Stimulated activated CD4-positive, alpha-beta T cell treated with anti-CD3 and anti-CD28 coated beads, Interleukin-12 subunit alpha, Interleukin-12 subunit beta, amount 100 ng/mL, for 24 hours (primary cell): ENCODE data around the gene TTC34.

Source experiments
- DNase-seq, 2 experiments: peaks; one replicate each; pipeline ENCODE4 v3.0.0-alpha.2; 2020; ENCODE audit warnings: low read depth in 2 of 2

The TTC34 gene

GRCh38 chr1:2801535-2802291 lies at the start of gene TTC34:
TSS of gene TTC34 (minus strand) at chr1:2801693. CDS start at chr1:2800827, 866 bp downstream.
- peak; percentile 8 to 29 for DNase-seq

DNA sequence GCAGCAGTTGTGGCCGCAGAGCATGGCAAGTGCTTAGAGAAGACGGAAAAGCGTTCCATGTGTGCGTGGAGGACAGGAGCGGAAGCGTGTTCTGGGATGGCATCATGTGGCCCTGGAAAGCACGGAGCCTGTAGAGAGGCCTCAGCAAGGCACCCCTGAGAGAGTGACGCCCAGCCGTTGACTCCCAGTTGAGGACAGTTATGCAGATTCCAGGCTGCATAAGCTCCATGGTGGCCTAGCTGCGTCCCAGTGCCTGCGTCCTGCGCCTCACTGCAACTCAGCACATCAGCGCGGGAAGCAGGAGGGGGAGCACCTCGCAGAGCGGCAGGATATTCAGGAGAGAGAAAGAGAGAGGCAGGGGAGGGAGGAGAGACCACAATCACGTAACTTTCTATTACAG lies 49.0 kb upstream of the TTC34 start:
- no peak for DNase-seq

- DNase-seq, result no peak
These were observed 46.6 kb upstream of the TTC34 start for GRCh38 chr1:2848006-2848670.

- no peak for DNase-seq
These were observed 45.8 kb upstream of the TTC34 start for GRCh38 chr1:2847086-2847985.

- no peak for DNase-seq
These were observed 44.4 kb upstream of the TTC34 start for GRCh38 chr1:2845869-2846268.

DNA sequence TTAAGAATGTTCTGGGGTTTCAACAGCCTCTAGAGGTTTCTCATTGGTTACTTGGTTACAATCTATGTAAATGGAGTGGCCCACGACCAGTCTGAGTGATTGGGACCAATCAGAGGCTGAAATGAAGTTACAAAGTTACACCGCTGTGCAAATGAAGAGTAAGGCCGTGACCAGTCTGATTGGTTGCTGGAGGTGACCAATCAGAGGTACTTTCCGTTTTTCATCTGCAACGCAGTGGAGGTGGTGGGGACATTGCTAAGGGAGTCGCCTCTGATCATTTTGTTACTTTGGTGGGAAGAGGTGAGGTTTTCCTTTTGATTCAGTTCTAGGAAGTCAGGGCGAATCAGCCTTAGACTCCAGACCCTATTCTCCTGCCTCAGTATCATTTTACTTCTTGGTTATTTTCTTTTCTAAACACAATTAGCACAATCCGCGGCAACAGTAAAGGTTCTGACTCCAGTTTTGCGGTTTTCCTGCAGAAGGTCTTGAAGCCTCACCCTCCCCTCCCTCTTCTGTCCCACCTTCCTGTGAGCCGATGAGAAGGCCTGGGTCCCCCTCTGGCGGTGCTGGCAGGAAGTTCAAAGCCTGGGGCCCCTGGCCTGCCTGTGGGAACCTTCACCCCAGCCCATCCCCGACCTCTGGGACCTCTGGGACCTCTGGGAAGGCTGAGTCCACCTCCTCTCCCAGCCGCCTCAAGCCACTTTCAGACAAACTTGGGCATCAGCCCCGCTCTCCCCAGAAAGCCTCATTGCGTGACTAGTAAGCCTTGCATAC lies 38.7 kb upstream of the TTC34 start:
- peak; percentile 26 to 39 for DNase-seq

- no peak for DNase-seq
These were observed 36.3 kb upstream of the TTC34 start for GRCh38 chr1:2837823-2838222.

- DNase-seq, result no peak
These were observed 35.8 kb upstream of the TTC34 start for GRCh38 chr1:2837316-2837715.

DNA sequence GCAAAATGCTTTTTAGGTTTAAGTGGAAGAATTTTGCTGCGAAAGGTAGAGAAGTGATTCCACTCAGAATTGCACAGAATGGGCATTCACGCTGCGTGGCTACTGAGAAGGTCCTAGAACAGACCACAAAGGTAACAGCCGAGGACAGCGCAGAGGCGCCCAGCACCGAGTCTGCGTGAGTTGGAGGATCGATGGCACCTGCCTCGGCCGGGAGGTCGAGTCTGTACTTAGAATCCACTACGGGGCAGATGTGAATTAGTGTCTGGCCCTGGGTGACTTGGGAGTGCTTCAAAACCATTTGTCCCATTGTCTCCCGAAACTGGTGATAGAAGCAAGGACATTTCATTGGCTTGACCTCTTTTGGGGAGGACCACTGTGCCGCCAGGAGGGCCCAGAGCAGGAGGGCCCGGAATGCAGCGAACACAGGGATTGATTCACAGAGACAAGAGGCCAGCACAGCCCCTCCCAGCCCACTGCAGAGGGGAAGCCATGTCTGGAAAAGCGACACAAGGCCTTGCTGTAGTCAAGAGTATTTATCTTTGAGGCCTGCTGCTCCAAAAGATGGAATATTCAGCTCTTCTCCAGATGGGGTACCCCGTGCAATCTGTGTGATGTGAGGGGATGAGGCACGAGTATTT lies 35.0 kb upstream of the TTC34 start:
- no peak for DNase-seq

- no peak for DNase-seq
These were observed 34.2 kb upstream of the TTC34 start for GRCh38 chr1:2835650-2836159.

- DNase-seq, result no peak
These were observed 33.5 kb upstream of the TTC34 start for GRCh38 chr1:2834741-2835564.

DNA sequence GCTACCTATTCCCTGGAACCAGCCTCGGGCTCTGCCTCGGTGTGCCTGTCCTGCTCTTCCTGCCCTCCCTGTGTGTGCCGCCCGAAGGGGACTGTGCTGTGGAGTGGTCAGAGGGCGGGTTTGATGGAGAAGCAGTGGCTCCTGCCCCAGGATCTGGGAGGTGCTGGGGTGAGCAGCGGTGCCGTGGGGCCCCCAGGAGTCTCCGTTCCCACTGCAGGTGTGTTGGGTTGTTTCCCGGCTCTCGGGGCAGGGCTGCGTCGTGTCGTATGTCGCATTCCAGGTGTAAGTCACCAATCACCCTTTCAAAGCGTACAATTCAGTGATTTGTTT lies 32.6 kb upstream of the TTC34 start:
- DNase-seq, result no peak

- DNase-seq, result no peak
These were observed 32.1 kb upstream of the TTC34 start for GRCh38 chr1:2833454-2834145.

GRCh38 chr1:2832506-2833453 lies 31.3 kb upstream of the TTC34 start:
- no peak for DNase-seq

- DNase-seq, result no peak
These were observed 30.2 kb upstream of the TTC34 start for GRCh38 chr1:2831596-2832212.

DNA sequence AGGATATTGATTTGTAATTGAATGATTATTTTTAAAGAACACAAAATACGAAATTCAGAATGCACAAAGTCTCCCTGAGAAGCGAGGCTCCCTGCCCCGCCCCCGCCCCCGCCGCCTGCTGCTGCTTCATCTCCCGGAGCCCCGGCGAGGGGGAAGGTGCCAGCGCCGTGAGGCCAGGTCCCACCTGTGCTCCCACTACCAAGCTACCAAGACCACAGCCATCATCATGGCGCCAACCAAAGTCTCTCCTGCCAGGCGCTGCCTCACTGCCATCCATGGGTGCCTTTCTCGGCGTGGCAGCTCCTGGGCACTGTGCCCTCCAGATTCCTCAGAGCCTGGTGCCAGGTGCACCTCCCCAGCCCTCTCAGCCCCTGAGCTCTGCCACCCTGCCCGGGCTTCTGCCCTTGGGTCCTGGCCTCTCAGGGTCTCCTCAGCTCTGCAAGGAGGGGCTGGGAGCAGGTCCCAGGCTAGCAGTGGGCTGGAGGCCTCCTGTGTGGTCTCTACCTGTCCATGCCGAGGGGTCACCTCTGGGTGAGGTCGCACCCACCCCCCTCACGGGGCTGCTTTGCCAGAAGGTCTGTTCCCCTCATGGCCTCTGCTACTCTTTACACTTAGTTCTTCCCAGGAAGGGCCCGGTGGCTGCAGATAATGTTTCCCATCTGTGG lies 29.4 kb upstream of the TTC34 start:
- DNase-seq, result no peak

- no peak for DNase-seq
These were observed 28.5 kb upstream of the TTC34 start for GRCh38 chr1:2829846-2830615.
